ENCODE data around the gene RAPGEF6.
"Not testable (repeated sequence)": the region's sequence is repeated elsewhere in the genome, so short reads cannot be mapped to it uniquely, and the experiment has no call there.

Gene RAPGEF6

DNA sequence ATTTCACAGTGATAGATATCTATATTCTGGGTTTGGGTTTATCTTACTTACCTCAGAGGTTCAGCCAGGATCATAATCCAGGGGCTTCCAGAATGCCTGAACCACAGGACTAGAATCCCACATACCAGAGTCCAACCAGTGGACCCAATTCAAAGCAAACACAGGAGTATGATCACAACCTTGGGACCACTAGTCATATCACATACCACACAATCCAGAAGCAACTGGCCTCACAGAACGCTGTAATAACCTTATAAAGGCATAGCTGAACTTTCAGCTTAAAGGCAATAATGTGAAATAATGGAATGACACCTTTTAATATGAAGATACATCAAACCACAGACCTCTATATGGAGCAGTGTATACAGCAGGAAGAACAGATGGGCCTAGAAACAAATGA is 25.3 kb downstream of the RAPGEF6 start:
- Mint-ChIP-seq H3K27ac (no peak overlapping the region), H3K27me3 (ENCODE audit: low read depth) (no peaks in the 10 kb centered on the region), H3K9me3 (no peaks in the 10 kb centered on the region), H3K4me1 (ENCODE audit: low read depth) (peaks cover 28% of the 10 kb centered on the region), H3K4me3 (no peak overlapping the region), H3K36me3 (ENCODE audit: low read depth) (peaks cover 14% of the 10 kb centered on the region)
- no peak for DNase-seq (ENCODE audit: low spot score)

- Mint-ChIP-seq H3K4me1 (ENCODE audit: low read depth) (peaks cover 32% of the 10 kb centered on the region), H3K4me3 (no peak overlapping the region), H3K36me3 (ENCODE audit: low read depth) (peaks cover 4% of the 10 kb centered on the region), H3K9me3 (no peaks in the 10 kb centered on the region), H3K27ac (no peak overlapping the region), H3K27me3 (ENCODE audit: low read depth) (no peaks in the 10 kb centered on the region)
- no peak for DNase-seq (ENCODE audit: low spot score)
Observed at GRCh38 chr5:131608597-131608996, 26.4 kb downstream of the RAPGEF6 start.

DNA sequence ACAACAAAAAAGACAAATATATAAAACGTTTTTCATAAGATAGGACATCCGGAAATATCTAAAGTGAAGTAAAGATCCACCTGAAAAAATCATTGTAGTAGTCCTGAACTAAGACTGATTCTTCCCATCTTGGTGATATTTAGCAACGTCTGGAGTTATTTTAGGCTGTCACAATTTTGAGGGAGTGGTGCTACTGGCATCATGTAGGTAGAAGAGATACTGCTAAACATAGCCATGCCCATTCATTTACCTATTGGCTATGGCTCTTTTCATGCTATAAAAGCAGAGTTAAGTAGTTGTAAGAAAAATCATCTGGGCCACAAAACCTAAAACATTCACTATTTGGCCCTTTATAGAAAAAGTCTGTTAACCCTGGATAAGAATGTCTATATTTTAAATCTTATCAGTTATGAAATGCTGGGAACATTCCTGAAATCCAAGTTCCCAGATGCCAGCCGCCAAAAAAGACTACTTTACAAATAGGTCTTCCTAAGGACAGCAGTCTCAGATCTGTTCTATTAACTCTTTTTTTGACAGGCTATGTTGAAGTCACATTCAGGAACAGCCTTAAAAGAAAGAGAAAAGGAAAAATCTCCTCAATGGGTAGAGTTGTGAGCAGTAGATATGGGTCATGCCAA is 27.0 kb downstream of the RAPGEF6 start:
- no peaks in the 10 kb centered on the region for H3K9me3 Mint-ChIP-seq
- peaks cover 4% of the 10 kb centered on the region for H3K36me3 Mint-ChIP-seq (ENCODE audit: low read depth)
- no peak for DNase-seq (ENCODE audit: low spot score)
- peaks cover 32% of the 10 kb centered on the region for H3K4me1 Mint-ChIP-seq (ENCODE audit: low read depth)
- H3K27ac Mint-ChIP-seq, result no peak overlapping the region
- H3K4me3 Mint-ChIP-seq, result no peak overlapping the region
- no peaks in the 10 kb centered on the region for H3K27me3 Mint-ChIP-seq (ENCODE audit: low read depth)

DNA sequence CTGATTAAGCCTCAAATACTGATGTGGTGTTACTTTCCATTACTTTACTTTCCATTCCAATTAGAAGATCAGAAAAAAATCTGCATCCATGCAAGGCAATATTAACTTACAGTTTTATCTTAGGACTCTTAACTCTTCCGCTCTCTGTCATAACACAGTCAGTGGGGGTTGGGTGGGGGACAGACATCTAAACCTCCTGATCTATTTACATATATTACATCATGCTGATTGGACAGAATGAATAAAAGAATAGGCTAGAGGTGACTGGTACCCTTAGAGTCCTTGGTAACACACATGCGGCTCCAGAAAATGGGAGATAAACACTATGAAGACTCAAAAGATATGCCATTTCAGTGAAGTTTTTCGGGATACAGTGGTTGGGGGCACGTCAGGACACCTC is 27.6 kb downstream of the RAPGEF6 start:
- no peak for DNase-seq (ENCODE audit: low spot score)
- no peak overlapping the region for H3K27ac Mint-ChIP-seq
- no peaks in the 10 kb centered on the region for H3K27me3 Mint-ChIP-seq (ENCODE audit: low read depth)
- H3K9me3 Mint-ChIP-seq, result no peaks in the 10 kb centered on the region
- H3K4me3 Mint-ChIP-seq, result no peak overlapping the region
- H3K36me3 Mint-ChIP-seq (ENCODE audit: low read depth), result peaks cover 4% of the 10 kb centered on the region
- H3K4me1 Mint-ChIP-seq (ENCODE audit: low read depth), result peaks cover 32% of the 10 kb centered on the region

GRCh38 chr5:131605086-131605485 is 29.9 kb downstream of the RAPGEF6 start:
- DNase-seq (ENCODE audit: low spot score), result no peak
- Mint-ChIP-seq H3K27ac (peak overlapping the region; percentile 37), H3K9me3 (no peaks in the 10 kb centered on the region), H3K36me3 (ENCODE audit: low read depth) (peaks cover 6% of the 10 kb centered on the region), H3K4me3 (no peak overlapping the region), H3K27me3 (ENCODE audit: low read depth) (no peaks in the 10 kb centered on the region), H3K4me1 (ENCODE audit: low read depth) (peaks cover 32% of the 10 kb centered on the region)

GRCh38 chr5:131595088-131596033 is 39.7 kb downstream of the RAPGEF6 start:
- peak overlapping the region; percentile 45 for H3K4me3 Mint-ChIP-seq
- peak; percentile 13 for DNase-seq (ENCODE audit: low spot score)
- peak overlapping the region; percentile 76 for H3K27ac Mint-ChIP-seq
- no peaks in the 10 kb centered on the region for H3K9me3 Mint-ChIP-seq
- H3K27me3 Mint-ChIP-seq (ENCODE audit: low read depth), result no peaks in the 10 kb centered on the region
- H3K4me1 Mint-ChIP-seq (ENCODE audit: low read depth), result peaks cover 42% of the 10 kb centered on the region
- peaks cover 29% of the 10 kb centered on the region for H3K36me3 Mint-ChIP-seq (ENCODE audit: low read depth)

- H3K4me1 Mint-ChIP-seq (ENCODE audit: low read depth), result peaks cover 49% of the 10 kb centered on the region
Observed at GRCh38 chr5:131593921-131594320, 41.1 kb downstream of the RAPGEF6 start.

DNA sequence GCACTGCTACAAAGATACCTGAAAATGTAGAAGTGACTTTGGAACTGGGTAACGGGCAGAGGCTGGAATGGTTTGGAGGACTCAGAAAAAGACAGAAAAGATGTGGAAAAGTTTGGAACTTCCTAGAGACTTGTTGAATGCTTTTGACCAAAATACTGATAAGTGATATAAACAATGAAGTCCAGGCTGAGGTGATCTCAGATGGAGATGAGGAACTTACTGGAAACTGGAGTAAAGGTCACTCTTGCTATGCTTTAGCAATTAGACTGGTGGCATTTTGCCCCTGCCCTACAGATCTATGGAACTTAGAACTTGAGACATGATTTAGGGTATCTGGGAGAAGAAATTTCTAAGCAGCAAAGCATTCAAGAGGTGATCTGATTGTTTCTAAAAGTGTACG is 41.6 kb downstream of the RAPGEF6 start:
- H3K4me1 Mint-ChIP-seq (ENCODE audit: low read depth), result peaks cover 47% of the 10 kb centered on the region
- not testable (repeated sequence) for H3K27me3 Mint-ChIP-seq (ENCODE audit: low read depth); DNase-seq (ENCODE audit: low spot score); H3K9me3 Mint-ChIP-seq
- peak overlapping the region; percentile 24 for H3K4me3 Mint-ChIP-seq
- peak overlapping the region; percentile 24 for H3K27ac Mint-ChIP-seq
- peaks cover 23% of the 10 kb centered on the region for H3K36me3 Mint-ChIP-seq (ENCODE audit: low read depth)

More at GRCh38 chr5:131593921-131594320, 41.1 kb downstream of the RAPGEF6 start:
- H3K36me3 Mint-ChIP-seq (ENCODE audit: low read depth), result peaks cover 25% of the 10 kb centered on the region
- H3K27me3 Mint-ChIP-seq (ENCODE audit: low read depth), result no peaks in the 10 kb centered on the region
- no peaks in the 10 kb centered on the region for H3K9me3 Mint-ChIP-seq
- no peak for DNase-seq (ENCODE audit: low spot score)
- no peak overlapping the region for H3K27ac Mint-ChIP-seq
- H3K4me3 Mint-ChIP-seq, result peak overlapping the region; percentile 45

GRCh38 chr5:131589510-131590348 is 45.3 kb downstream of the RAPGEF6 start:
- Mint-ChIP-seq H3K4me3 (no peak overlapping the region), H3K4me1 (ENCODE audit: low read depth) (peaks cover 34% of the 10 kb centered on the region), H3K27me3 (ENCODE audit: low read depth) (no peaks in the 10 kb centered on the region), H3K36me3 (ENCODE audit: low read depth) (peaks cover 22% of the 10 kb centered on the region), H3K9me3 (no peaks in the 10 kb centered on the region), H3K27ac (no peak overlapping the region)
- DNase-seq (ENCODE audit: low spot score), result no peak

DNA sequence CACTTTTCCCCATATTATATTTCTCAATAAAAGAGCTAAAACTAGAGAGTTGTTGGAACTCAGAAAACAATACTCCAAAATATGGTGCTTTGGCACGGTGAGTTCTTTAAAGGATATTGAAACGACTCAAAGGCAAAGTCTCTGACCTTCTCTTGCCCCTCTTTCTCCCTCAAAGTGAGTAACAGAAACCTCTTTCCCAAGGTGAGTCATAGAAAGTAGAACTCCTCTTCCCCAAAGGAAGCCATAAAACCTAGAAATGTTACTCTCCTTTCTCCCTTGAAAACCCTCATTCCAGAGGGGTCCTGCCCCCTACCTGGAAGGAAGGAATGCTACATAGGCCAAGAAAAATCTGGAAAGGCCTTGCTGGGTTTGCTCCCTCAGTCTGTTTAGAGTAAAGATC is 47.5 kb downstream of the RAPGEF6 start:
- no peak for DNase-seq (ENCODE audit: low spot score)
- H3K27ac Mint-ChIP-seq, result no peak overlapping the region
- H3K9me3 Mint-ChIP-seq, result no peaks in the 10 kb centered on the region
- H3K4me1 Mint-ChIP-seq (ENCODE audit: low read depth), result peaks cover 35% of the 10 kb centered on the region
- no peaks in the 10 kb centered on the region for H3K27me3 Mint-ChIP-seq (ENCODE audit: low read depth)
- H3K36me3 Mint-ChIP-seq (ENCODE audit: low read depth), result peaks cover 13% of the 10 kb centered on the region
- H3K4me3 Mint-ChIP-seq, result no peak overlapping the region

DNA sequence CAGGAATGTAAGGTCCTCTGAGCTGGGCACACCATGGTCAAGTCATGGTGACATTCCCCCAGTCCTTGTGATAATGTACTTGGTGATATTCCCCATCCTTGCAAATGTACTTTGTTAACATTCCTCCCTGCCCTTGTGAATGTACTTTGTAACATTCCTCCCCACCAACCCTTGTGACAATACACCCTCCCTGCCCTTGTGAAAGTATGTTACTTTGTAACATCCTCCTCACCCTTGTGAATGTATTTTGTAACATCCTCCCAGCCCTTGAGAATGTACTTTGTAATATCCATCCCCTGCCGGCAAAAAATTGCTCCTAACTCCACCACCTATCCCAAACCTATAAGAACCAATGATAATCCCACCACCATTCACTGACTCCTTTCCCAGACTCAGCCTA is 53.3 kb downstream of the RAPGEF6 start:
- H3K36me3 Mint-ChIP-seq (ENCODE audit: low read depth), result peaks cover 39% of the 10 kb centered on the region
- H3K27ac Mint-ChIP-seq, result no peak overlapping the region
- H3K27me3 Mint-ChIP-seq (ENCODE audit: low read depth), result no peaks in the 10 kb centered on the region
- no peak for DNase-seq (ENCODE audit: low spot score)
- H3K9me3 Mint-ChIP-seq, result peaks cover 7% of the 10 kb centered on the region
- no peak overlapping the region for H3K4me3 Mint-ChIP-seq
- H3K4me1 Mint-ChIP-seq (ENCODE audit: low read depth), result peaks cover 24% of the 10 kb centered on the region

GRCh38 chr5:131579917-131580671 is 54.9 kb downstream of the RAPGEF6 start:
- Mint-ChIP-seq H3K9me3 (peaks cover 7% of the 10 kb centered on the region), H3K27ac (no peak overlapping the region), H3K36me3 (ENCODE audit: low read depth) (peaks cover 35% of the 10 kb centered on the region), H3K27me3 (ENCODE audit: low read depth) (no peaks in the 10 kb centered on the region), H3K4me1 (ENCODE audit: low read depth) (peaks cover 19% of the 10 kb centered on the region), H3K4me3 (no peak overlapping the region)
- no peak for DNase-seq (ENCODE audit: low spot score)

GRCh38 chr5:131575660-131576227 is 59.3 kb downstream of the RAPGEF6 start:
- H3K36me3 Mint-ChIP-seq (ENCODE audit: low read depth), result peaks cover 29% of the 10 kb centered on the region

More at GRCh38 chr5:131575660-131576227, 59.3 kb downstream of the RAPGEF6 start:
- no peak overlapping the region for H3K27ac Mint-ChIP-seq
- H3K4me1 Mint-ChIP-seq (ENCODE audit: low read depth), result peaks cover 6% of the 10 kb centered on the region
- no peak overlapping the region for H3K4me3 Mint-ChIP-seq
- DNase-seq (ENCODE audit: low spot score), result no peak
- peaks cover 2% of the 10 kb centered on the region for H3K9me3 Mint-ChIP-seq
- no peaks in the 10 kb centered on the region for H3K27me3 Mint-ChIP-seq (ENCODE audit: low read depth)

Measured in T-helper 2 cell treated with Interferon-gamma antibody and Interleukin-4, amounts not matched to agents 5 μg/mL and 100 μg/mL, for 36 hours (primary cell).